GM23338 (cell line): ENCODE measurements around the gene PLD2.

ENCODE experiments used
- CTCF ChIP-seq, 2 experiments: fragments of 200-600 bp in 1 of 2; sonication (generic) in 1 of 2; conservative IDR thresholded peaks; 2 replicates each; pipeline versions ENCODE4 v1.5.1 to v1.6.1; 2016 to 2017; ENCODE audit warnings: antibody characterized with exemption in 2 of 2, low read depth in 2 of 2, mild to moderate bottlenecking in 2 of 2, moderate library complexity in 1 of 2
- EZH2 ChIP-seq: fragments of 200-600 bp; sonication (generic); IDR thresholded peaks from one replicate; pipeline ENCODE4 v1.8.0; 2017; ENCODE audit warnings: antibody characterized with exemption, mild to moderate bottlenecking, low read depth; ENCODE audit not compliant: unreplicated experiment
- EZH2phosphoT487 ChIP-seq: fragments of 200-600 bp; sonication (generic); IDR thresholded peaks from one replicate; pipeline ENCODE4 v1.8.1; 2018; ENCODE audit warnings: antibody characterized with exemption; ENCODE audit not compliant: unreplicated experiment
- POLR2AphosphoS5 ChIP-seq: IDR thresholded peaks from 2 replicates; pipeline ENCODE4 v1.6.1; 2016; ENCODE audit warnings: antibody characterized with exemption, low read depth

- no peak for TF ChIP-seq EZH2phosphoT487
- no peak for TF ChIP-seq CTCF (conservative IDR thresholded peaks at IDR 0.05; ENCODE audit: low read depth in 2 of 2)
- TF ChIP-seq POLR2AphosphoS5, result no peak
- TF ChIP-seq EZH2, result no peak
These were observed 16.3 kb upstream of the PLD2 start for GRCh38 chr17:4790705-4791088.
